GM10266 (cell line): ENCODE data around the gene BEND2.

Experiments used
- DNase-seq: peaks from one replicate; pipeline ENCODE4 v3.0.0; 2012; ENCODE audit errors: extremely low spot score
- CTCF ChIP-seq: IDR thresholded peaks from 2 replicates; pipeline ENCODE4 v1.5.1; 2012; ENCODE audit warnings: mild to moderate bottlenecking, low read depth; ENCODE audit not compliant: control insufficient read depth, insufficient read depth; ENCODE audit errors: missing control alignments

BEND2 gene

GRCh38 chrX:18203631-18204030 lies 17.1 kb downstream of the BEND2 start:
- no peak for DNase-seq
- TF ChIP-seq CTCF, result no peak

GRCh38 chrX:18194688-18195087 lies 26.0 kb downstream of the BEND2 start:
- TF ChIP-seq CTCF, result no peak
- DNase-seq, result no peak

GRCh38 chrX:18179446-18179845 lies 41.2 kb downstream of the BEND2 start:
- no peak for TF ChIP-seq CTCF
- no peak for DNase-seq

GRCh38 chrX:18174971-18175370 lies 45.7 kb downstream of the BEND2 start:
- no peak for TF ChIP-seq CTCF
- DNase-seq, result no peak

- DNase-seq, result no peak
- no peak for TF ChIP-seq CTCF
Observed at GRCh38 chrX:18174209-18174608, 46.5 kb downstream of the BEND2 start.

GRCh38 chrX:18173494-18174180 lies 47.0 kb downstream of the BEND2 start:
- DNase-seq, result no peak
- TF ChIP-seq CTCF, result no peak

- no peak for DNase-seq
- no peak for TF ChIP-seq CTCF
Observed at GRCh38 chrX:18172970-18173369, 47.7 kb downstream of the BEND2 start.
